T-helper 1 cell (primary cell): ENCODE measurements around the gene LGALS1.
"Not testable (repeated sequence)": the region's sequence is repeated elsewhere in the genome, so short reads cannot be mapped to it uniquely, and the experiment has no call there.

Source experiments
- DNase-seq, 5 donors: peaks; one replicate each; pipeline ENCODE4 v3.0.0-alpha.2; 2012 to 2020

LGALS1 gene

GRCh38 chr22:37690407-37690806, 15.0 kb downstream of the LGALS1 start:
- DNase-seq: no peak

GRCh38 chr22:37690901-37691504, 15.6 kb downstream of the LGALS1 start:
- DNase-seq: no peak

GRCh38 chr22:37692627-37693285, 17.3 kb downstream of the LGALS1 start:
- DNase-seq: no peak

GRCh38 chr22:37694131-37694530, 18.7 kb downstream of the LGALS1 start:
- not testable (repeated sequence) for DNase-seq

- DNase-seq: not testable (repeated sequence)
Observed at GRCh38 chr22:37696260-37696656, 20.8 kb downstream of the LGALS1 start.

- DNase-seq: peak; percentile 40 to 80 (median 73)
Observed at GRCh38 chr22:37696657-37697537, 21.5 kb downstream of the LGALS1 start, which contains the start of gene TRIOBP. TSS of gene TRIOBP (plus strand) at chr22:37697048. CDS start at chr22:37701366, 4,318 bp downstream.

GRCh38 chr22:37697538-37697835, 22.1 kb downstream of the LGALS1 start:
- DNase-seq: no peak

- no peak for DNase-seq
Observed at GRCh38 chr22:37701141-37701786, 25.8 kb downstream of the LGALS1 start.

GRCh38 chr22:37703906-37704305, 28.5 kb downstream of the LGALS1 start:
- no peak for DNase-seq

GRCh38 chr22:37704645-37705044, 29.2 kb downstream of the LGALS1 start:
- no peak for DNase-seq

GRCh38 chr22:37705205-37705604, 29.8 kb downstream of the LGALS1 start:
- no peak for DNase-seq

- DNase-seq: no peak
Observed at GRCh38 chr22:37708580-37709444, 33.4 kb downstream of the LGALS1 start.

- no peak for DNase-seq
Observed at GRCh38 chr22:37709445-37709765, 34.0 kb downstream of the LGALS1 start.

- no peak for DNase-seq
Observed at GRCh38 chr22:37710675-37711074, 35.2 kb downstream of the LGALS1 start.

GRCh38 chr22:37711490-37711889, 36.1 kb downstream of the LGALS1 start:
- DNase-seq: no peak

- DNase-seq: no peak
Observed at GRCh38 chr22:37713761-37714160, 38.3 kb downstream of the LGALS1 start.

GRCh38 chr22:37714634-37715033, 39.2 kb downstream of the LGALS1 start:
- DNase-seq: no peak

GRCh38 chr22:37715760-37716159, 40.3 kb downstream of the LGALS1 start:
- no peak for DNase-seq

GRCh38 chr22:37716708-37717107, 41.3 kb downstream of the LGALS1 start:
- DNase-seq: no peak

- not testable (repeated sequence) for DNase-seq
Observed at GRCh38 chr22:37717235-37717634, 41.8 kb downstream of the LGALS1 start.

GRCh38 chr22:37717746-37718305, 42.4 kb downstream of the LGALS1 start:
- not testable (repeated sequence) for DNase-seq
